GM10266 (cell line): Measurements from ENCODE around the gene CCDC30.
"Not testable (repeated sequence)": the region's sequence is repeated elsewhere in the genome, so short reads cannot be mapped to it uniquely, and the experiment has no call there.

Experiments used
- DNase-seq: peaks from one replicate; pipeline ENCODE4 v3.0.0; 2012; ENCODE audit errors: extremely low spot score
- CTCF ChIP-seq: IDR thresholded peaks from 2 replicates; pipeline ENCODE4 v1.5.1; 2012; ENCODE audit warnings: mild to moderate bottlenecking, low read depth; ENCODE audit not compliant: control insufficient read depth, insufficient read depth; ENCODE audit errors: missing control alignments

The CCDC30 gene

GRCh38 chr1:42675467-42675866, 212.4 kb downstream of the CCDC30 start:
- TF ChIP-seq CTCF, result no peak
- DNase-seq, result no peak

GRCh38 chr1:42676534-42677087, 213.5 kb downstream of the CCDC30 start:
- TF ChIP-seq CTCF, result no peak
- DNase-seq, result no peak

- no peak for DNase-seq
- TF ChIP-seq CTCF, result no peak
Measured at GRCh38 chr1:42679364-42679983, 216.4 kb downstream of the CCDC30 start.

GRCh38 chr1:42680055-42680454, 217.0 kb downstream of the CCDC30 start:
- no peak for DNase-seq
- no peak for TF ChIP-seq CTCF

- TF ChIP-seq CTCF, result no peak
- peak; percentile 28 for DNase-seq
Measured at GRCh38 chr1:42680921-42681683, 218.0 kb downstream of the CCDC30 start.

- TF ChIP-seq CTCF, result no peak
Measured at GRCh38 chr1:42681741-42682483, 218.8 kb downstream of the CCDC30 start, which contains the start of gene YBX1. Gene YBX1, plus strand, starts transcription at chr1:42682418. Its CDS starts 148 bp downstream, at chr1:42682566.

GRCh38 chr1:42682484-42682738, 219.3 kb downstream of the CCDC30 start:
- DNase-seq, result not testable (repeated sequence)

More at GRCh38 chr1:42681741-42682483, 218.8 kb downstream of the CCDC30 start, which contains the start of gene YBX1:
- peak; percentile 98 for DNase-seq
